Esophagus mucosa (tissue), 1 donor: ENCODE data around the gene FAM118A. TPM values are rescaled to one million over a fixed set of nuclear protein-coding genes. Genes with fewer than 3 reads are reported as not detected.
A peak's percentile ranks its signal among the peaks of the same experiment; 100 is the strongest.
"Not testable (repeated sequence)": the region's sequence is repeated elsewhere in the genome, so short reads cannot be mapped to it uniquely, and the experiment has no call there.

Source experiments
- ATAC-seq: fragments of 200-7000 bp; cut with Tn5 transposase; one replicate; pipeline ENCODE4 v1.9.1; 2020
- total RNA-seq: library from RNA; stranded (reverse); gene quantifications from one replicate; pipeline ENCODE4 v1.2.4, GENCODE V29; 2023
- donor health status: DM: yes; HTN: yes; CAD: no.

Gene FAM118A
- 9.1 TPM for total RNA-seq

- ATAC-seq: peak; percentile 96
Measured at GRCh38 chr22:45309422-45310227, at the start of gene FAM118A. TSS of gene FAM118A (plus strand) at chr22:45309934. CDS start at chr22:45322380, 12,446 bp downstream.

GRCh38 chr22:45260395-45260759 lies 49.4 kb upstream of the FAM118A start:
- ATAC-seq: not testable (repeated sequence)

GRCh38 chr22:45261407-45262088 lies 48.2 kb upstream of the FAM118A start:
- ATAC-seq: no peak

DNA sequence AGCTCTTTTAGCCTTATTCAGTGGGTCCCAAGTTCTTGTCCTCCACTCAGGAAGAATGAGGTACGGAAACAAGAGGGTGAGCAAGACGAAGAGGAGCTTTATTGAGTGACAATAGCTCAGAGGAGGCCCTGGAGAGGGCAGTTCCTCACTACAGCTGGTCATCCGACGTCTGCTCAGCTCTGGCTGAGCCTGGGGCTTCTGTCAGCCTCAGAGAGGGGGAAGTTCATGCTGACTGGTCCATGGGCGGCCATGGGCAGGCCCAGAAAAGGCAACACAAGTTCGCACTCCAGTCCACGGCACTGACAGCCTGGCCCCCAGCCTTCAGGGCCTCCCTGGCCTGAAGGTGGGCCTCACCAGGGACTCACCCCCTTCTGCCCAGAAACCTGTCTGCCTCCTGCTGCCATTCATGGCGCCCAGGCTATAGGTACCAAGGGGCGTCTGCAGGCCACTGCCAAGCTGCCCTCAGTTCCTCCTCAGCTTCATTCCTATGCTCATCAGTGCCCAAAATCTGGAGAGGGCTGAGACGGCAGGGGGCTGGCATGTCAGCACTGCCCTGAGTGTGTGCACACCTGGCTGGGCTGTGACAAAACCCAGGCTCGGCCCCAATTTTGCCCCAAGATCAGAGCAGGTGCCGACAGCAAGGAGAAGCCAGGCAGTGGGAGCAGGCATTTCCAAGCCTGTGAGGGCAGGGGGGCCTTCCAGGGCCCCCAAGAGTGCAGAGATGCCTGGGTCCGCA lies 47.4 kb upstream of the FAM118A start:
- ATAC-seq: no peak

DNA sequence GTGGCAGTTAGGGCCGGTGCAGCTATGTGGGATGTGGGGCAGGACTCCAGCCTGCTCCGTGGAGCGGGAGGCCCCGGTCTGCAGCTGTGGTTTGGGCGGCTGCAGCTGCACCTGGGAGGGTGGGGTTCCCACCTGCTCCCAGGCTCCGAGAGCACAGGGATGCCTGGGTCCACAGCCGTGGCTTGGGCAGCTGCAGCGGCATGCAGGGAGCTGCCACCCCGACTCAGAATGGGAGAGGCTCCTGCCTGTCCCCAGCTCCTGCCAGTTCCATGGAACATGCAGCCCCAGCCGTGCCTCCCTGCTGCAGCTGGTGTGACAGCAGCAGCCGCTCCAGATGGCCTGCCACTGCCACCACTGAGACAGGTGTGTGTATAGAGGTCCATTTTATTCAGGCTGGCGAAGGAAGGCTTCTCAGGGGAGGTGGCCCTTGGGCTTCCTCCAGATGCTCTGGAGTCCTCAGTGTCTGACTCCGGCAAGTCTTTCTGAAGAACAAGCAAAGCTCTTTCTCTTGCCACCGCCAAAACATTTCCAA lies 46.7 kb upstream of the FAM118A start:
- peak; percentile 28 for ATAC-seq

GRCh38 chr22:45263463-45264269 lies 46.1 kb upstream of the FAM118A start:
- peak; percentile 67 for ATAC-seq

DNA sequence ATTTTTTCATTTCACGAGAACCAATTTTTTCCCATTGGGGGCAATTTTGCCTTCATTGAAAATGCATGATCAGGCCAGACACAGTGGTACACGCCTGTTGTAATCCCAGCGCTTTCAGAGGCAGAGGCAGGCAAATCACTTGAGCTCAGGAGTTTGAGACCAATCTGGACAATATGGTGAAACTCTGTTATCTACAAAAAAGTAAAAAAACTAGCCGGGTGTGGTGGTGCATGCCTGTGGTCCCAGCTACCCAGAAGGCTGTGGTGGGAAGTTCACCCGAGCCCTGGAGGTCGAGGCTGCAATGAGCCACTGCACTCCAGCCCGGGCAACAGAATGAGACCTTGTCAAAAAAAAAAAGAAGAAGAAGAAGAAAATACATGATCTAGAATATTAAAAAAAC lies 44.2 kb upstream of the FAM118A start:
- no peak for ATAC-seq

GRCh38 chr22:45268167-45268957 lies 41.4 kb upstream of the FAM118A start:
- peak; percentile 14 for ATAC-seq

DNA sequence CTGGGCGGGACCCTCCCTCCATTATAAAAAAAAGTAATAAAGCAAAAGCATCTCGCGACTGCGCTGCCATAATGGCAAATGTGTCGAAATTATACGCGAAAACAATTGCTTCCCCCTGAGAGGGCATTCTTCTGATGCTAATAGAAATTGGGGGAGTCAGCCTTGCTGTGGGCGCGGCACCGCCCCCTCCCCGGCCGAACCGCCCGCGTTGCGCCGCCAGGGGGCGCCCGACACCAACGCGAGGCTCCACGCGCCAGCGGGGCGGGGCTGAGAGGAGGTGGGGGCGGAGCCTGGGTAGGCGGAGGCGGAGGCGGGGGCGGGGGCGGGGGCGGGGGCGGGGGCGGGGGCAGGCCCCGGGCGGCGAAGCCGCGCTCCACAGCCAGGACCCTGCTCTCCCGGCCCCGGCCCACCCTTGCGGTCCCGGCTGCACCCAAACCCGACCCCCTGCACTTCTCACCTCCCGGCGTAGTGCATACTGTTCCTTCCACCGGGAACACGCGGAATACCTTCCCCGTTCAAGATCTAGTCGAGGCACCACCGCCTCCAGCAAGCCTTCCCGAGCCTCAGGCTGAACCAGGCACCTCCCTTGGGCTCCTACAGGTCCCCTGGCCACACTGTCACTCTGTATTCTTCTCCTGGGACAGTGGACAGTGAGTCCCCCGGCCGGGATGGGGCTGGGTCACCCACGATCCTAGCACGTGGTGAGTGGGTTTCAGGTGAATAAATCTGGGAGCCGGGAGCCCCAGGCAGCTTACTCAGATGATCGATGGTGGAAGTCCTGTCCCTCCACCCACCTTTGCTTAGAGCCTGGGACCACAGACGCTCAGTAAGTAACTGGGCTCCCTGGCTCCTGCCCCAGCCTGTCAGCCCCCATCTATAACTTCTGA lies 40.5 kb upstream of the FAM118A start:
- peak; percentile 88 for ATAC-seq

- ATAC-seq: no peak
Measured at GRCh38 chr22:45270095-45271020, 39.4 kb upstream of the FAM118A start.

DNA sequence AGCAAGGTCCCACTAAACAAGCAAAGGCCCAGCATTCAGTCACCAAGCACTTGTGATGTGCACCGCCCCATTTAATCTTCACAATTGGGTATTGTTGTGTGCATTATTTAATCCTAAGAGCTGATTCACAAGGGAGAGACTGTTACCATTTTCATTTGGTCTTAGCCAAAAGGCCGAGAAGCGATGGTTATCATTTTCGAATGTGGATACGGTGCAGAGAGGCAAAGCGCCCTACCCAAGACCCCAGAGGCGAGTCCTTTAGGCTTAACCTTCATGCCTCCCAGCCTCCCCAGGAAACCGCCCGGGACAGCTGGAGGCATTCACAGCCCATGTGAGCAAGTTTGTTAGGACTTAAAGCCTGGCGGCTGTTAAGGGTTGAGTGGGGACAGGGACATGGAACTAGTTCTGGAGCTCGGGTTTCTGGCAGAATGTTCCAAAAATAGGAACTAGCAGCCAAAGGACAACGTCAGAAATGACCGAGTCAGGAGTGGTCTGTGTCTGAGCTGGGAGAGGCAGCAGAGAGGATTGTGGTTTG lies 38.0 kb upstream of the FAM118A start:
- ATAC-seq: no peak

DNA sequence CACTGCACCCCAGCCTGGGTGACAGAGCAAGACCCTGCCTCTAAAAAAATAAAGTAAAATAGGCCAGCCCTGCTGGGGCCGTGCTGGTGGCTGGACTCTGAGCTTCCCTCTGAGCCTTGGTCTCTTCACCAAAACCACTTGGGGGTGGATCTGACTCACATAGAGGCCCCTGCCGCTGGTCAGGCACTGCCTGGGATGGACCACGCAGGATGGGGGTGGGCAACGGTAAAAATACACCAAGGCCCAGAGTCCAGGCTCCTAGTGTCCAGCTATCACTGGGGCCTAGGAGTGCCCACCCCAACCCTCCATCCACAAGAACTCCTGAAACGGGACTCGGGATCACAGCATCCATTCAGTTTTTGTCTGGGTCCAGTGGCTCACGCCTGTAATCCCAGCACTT lies 37.2 kb upstream of the FAM118A start:
- no peak for ATAC-seq

DNA sequence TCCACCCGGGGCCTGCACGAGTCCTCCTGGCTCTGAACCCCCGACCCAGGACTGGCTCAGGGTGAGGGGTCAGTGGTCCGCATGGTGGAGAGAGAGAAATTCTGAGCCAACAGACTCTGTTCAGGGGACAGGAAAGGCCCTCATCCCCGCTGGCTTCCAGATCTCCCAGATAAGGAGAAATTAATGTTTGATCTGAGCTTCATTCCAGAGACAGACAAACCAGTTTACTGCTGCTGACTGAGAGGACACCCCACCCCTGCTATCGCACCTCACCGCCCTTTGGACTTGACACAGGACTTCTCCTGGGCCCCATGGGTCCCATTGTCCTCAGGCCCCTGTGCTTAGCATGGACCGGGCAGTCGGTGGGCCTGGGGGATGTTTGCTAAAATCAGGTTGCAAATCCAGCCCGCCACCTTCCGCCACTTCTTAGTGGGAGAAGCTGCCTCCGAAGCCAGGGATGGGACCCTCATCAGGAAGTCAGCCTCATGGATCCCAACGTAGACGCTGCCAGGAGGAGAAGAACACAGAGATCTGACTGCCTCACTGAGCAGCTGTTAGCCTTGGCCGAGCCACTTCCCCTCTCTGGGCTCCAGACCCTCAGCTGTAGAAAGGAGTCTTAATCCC lies 36.2 kb upstream of the FAM118A start:
- ATAC-seq: no peak

DNA sequence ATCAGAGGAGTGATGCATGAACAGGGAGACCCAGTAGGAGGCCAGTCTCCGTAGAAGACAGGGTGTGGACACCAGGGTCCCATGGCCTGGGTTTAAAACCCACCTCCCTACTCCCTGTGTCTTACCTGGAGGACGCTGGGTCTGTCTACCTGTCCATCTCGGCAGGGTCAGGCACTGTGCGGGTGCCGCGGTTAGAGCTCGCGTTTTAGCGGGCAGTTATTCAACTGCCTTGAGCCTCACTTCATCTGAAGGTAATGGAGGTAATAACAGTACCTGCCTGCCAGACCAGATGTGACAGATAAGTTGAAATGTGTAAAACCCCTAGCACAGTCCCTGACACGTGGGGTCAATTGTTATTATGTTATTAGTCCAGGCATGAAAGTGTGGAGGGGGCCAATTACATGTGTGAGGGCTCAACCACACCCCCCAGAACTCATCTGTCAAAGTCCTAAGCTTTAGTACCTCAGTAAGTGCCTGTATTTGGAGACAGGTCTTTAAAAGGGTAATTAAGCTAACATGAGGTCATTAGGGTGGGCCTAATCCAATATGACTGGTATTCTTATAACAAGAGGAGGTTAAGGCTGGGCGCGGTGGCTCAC lies 33.1 kb upstream of the FAM118A start:
- ATAC-seq: no peak

DNA sequence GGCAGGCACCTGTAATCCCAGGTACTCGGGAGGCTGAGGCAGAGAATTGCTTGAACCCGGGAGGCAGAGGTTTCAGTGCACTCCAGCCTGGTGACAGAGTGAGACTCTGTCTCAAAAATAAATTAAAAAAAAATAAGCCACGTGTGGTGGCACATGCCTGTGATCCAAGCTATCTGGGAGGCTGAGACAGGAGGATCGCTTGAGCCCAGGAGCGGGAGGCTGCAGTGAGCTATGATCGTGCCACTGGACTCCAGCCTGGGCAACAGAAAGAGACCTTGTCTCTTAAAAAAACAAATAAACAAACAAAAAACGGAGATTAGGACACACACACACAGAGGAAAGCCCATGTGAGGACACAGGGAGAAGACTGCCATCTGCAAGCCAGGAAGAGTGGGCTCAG lies 32.0 kb upstream of the FAM118A start:
- ATAC-seq: not testable (repeated sequence)

DNA sequence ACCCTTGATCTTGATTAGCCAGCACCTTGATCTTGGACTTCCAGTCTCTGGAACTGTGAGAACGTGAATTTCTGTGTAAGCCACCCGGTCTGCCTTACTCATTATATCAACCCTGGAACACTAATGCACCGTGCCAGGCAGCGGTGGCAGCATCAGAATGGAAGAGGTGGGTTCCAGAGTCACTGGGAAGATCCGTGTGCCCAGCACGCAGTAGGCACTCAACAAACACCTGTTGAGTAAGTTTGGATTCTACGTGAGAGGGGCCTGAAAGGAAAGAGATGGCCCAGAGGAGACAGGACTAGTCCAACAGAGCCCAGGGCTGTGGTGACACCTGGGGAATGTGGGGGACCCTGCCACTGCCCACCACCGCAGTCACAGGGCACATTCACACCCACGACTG lies 31.6 kb upstream of the FAM118A start:
- ATAC-seq: no peak

- no peak for ATAC-seq
Measured at GRCh38 chr22:45280587-45280980, 29.1 kb upstream of the FAM118A start.

DNA sequence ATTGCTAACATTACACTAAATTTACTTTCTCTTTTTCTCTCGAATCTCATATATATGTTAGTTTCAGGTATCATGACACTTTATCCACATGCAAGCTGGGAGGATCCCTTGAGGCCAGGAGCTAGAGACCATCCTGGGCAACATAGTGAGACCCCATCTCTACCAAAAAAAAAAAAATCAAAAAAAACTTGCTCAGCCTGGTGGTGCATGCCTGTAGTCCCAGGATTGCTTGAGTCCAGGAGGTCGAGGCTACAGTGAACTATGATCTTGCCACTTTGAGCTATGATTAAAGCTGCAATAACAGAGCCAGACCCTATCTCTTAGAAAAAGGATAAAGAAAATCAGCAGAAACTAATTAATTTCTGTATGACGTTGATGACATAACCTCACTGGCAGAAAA lies 28.7 kb upstream of the FAM118A start:
- ATAC-seq: no peak
